Stimulated activated CD4-positive, alpha-beta T cell treated with anti-CD3 and anti-CD28 coated beads, Interleukin-4, amount 100 ng/mL, for 1 hour (primary cell): ENCODE data around the gene AIRE.
A peak's percentile ranks its signal among the peaks of the same experiment; 100 is the strongest.
"Not testable (repeated sequence)": the region's sequence is repeated elsewhere in the genome, so short reads cannot be mapped to it uniquely, and the experiment has no call there.

Experiments used
- DNase-seq: peaks from one replicate; pipeline ENCODE4 v3.0.0-alpha.2; 2020

The AIRE gene

GRCh38 chr21:44291936-44292811 lies 6.5 kb downstream of the AIRE start:
- DNase-seq: no peak

DNA sequence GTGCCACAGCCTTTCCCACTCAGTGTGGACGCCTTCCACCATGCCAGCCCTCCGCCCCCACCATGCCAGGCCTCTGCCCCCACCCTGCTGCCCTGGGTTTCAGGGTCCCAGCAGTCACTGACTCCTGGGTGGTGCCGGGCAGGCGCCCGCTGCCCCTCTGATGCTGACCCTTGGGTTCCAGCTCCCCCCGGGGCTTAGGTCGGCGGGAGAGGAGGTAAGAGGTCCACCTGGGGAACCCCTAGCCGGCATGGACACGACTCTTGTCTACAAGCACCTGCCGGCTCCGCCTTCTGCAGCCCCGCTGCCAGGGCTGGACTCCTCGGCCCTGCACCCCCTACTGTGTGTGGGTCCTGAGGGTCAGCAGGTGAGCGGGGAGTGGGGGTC lies 7.1 kb downstream of the AIRE start:
- DNase-seq: no peak

- DNase-seq: no peak
Observed at GRCh38 chr21:44293551-44294231, 8.0 kb downstream of the AIRE start.

GRCh38 chr21:44294391-44295162 lies 8.9 kb downstream of the AIRE start:
- DNase-seq: no peak

DNA sequence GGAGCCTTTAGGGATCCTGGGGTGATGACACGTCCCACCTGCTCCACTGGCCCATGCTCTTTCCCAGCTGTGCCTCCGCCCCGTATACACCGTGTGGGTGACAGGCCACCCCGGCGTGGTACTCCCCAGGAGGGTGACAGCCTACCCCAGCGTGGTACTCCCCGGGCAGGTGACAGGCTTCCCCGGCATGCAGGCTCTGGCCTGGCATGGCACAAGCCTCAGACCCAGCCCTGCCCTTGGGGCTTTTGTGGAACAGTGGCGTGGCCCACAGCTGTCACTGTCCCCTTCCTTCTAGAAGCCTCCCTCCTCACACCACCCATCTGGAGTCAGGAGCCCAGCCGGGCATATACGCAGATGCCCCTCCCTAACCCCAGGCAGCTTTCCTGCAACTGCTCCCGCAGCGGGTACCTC lies 9.5 kb downstream of the AIRE start:
- no peak for DNase-seq

GRCh38 chr21:44295646-44296045 lies 10.0 kb downstream of the AIRE start:
- DNase-seq: no peak

GRCh38 chr21:44296103-44296519 lies 10.4 kb downstream of the AIRE start:
- no peak for DNase-seq

GRCh38 chr21:44296916-44297315 lies 11.2 kb downstream of the AIRE start:
- no peak for DNase-seq

GRCh38 chr21:44297525-44298290 lies 12.0 kb downstream of the AIRE start:
- peak; percentile 75 for DNase-seq

DNA sequence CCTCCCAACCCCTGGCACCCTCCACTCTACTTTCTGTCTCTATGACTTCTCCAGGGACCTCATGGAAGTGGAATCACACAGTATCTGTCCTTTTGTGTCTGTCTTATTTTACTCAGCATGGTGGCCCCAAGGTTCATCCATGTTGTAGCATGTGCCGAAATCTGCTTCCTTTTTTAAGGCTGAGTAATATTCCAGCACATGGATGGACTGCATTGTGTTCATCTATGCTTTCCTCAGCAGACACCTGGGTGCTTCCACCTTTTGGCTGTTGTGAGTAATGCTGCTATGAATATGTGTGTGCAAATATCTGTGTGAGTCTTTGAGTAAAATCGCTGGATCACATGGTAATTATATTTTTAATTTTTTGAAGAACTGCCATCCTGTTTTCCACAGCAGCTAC lies 12.6 kb downstream of the AIRE start:
- no peak for DNase-seq

GRCh38 chr21:44299085-44299457 lies 13.4 kb downstream of the AIRE start:
- no peak for DNase-seq

GRCh38 chr21:44299458-44300261 lies 14.0 kb downstream of the AIRE start, which contains the start of gene PFKL:
PFKL (plus strand) TSS chr21:44300053; CDS start chr21:44300106, 53 bp downstream.
- DNase-seq: peak; percentile 68

DNA sequence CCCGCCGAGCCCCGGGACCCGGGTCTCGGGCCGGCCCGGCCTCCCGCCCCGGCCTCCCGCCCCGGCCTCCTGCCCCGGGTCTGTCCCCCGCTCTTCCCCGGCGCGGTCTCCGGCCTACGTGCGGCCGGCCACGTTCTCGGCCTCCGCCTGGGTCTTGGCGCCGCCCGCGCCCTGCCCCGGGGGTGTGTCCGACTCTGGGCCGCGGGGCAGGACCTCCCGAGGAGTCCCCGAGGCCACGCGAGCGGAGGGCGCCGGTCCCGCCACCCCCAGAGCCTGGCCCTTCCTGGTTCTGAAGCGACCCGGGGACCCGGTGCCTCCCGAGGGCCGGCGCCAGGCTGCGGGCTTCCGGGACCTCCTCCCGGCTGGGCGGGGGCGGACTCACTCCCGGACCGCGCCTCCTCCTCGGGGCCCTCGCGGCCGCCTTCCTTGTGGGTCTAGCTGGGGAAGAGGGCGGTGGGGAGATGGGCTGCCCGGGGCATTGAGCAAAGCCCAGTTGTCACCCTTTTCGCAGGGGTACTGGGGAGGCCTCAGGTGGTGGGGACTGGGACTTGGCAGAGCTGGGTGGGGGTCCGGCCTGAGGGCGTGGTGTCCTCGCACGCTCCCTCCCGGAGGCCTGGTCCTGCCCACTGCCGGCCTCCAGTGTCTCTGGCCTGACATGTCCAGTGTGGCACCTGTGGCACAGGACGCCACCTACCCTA lies 14.7 kb downstream of the AIRE start:
- peak; percentile 63 for DNase-seq

DNA sequence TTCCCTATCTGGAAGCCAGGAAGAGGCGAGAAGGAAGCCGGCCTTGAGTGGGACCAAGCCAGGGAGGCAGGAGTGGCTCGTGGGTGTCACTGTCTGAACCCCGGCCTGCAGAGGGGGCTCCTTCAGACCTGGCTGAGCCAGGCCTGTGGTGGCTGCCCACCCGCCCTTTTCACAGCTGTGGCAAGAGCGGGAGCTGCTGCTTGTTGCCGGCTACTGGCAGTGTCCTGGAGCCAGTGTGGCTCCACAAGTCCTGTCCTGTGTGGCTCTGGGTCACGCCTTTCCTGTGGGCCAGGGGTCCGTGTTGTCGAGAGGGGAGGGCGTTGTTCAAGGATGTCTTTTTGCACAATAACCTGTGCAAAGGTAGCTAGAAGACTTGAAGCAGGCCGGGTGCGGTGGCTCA lies 15.5 kb downstream of the AIRE start:
- DNase-seq: no peak

DNA sequence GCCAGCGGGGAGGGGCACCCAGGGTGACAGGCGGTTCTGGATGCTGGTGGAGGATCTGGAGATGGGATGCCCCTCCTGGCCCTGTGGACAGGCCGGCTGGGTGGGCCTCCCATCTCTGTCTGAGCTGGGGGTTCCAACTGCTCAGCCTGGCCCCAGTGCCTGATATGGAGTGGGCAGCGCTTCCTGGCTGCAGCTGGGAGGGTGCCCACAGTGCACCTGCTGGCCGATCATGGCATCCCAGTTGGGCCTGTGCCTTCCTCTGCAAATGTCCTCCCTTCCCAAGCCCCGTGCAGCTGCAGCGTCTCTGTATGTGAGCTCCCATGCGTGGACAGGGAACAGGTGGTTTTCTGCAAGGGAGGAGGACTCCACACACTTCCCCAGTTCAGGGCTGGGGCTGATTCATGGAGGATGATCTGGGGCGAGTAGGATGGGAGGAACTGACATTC lies 16.3 kb downstream of the AIRE start:
- DNase-seq: no peak

GRCh38 chr21:44302573-44303401 lies 17.1 kb downstream of the AIRE start:
- not testable (repeated sequence) for DNase-seq

- DNase-seq: no peak
Observed at GRCh38 chr21:44303490-44303981, 17.9 kb downstream of the AIRE start.

DNA sequence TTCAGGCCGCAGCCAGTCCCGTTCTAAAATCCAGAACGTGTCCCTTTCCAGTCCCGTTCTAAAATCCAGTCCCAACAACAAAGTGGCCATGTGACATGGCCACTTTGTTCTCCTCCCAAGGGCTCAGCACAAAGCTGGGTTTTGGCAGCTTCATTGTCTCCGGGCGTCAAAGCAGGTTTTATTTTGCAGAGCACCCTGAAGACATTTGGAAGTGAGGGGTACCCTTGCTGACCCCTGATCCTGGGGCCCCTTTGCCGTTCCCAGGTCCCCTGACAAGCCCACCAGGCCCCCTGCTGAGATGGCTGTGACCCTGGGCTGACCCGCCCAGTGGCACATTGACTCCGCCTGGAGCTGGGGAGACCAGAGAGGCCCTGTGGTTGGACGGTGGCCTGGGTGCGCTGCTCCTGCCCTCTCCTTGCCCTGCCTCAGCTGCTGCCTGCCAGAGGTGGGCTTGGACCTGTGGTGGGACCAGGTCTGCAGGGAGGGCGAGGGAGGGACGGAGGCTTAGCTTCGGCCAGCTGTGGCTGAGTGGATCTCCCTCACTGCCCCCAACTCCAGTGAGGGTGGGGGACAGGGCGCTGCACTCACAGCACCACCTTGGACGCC lies 18.4 kb downstream of the AIRE start:
- no peak for DNase-seq

GRCh38 chr21:44304877-44305293 lies 19.2 kb downstream of the AIRE start:
- peak; percentile 63 for DNase-seq
